GM19025 (cell line): ENCODE data around the gene RRAS2.
"Not testable (repeated sequence)": the region's sequence is repeated elsewhere in the genome, so short reads cannot be mapped to it uniquely, and the experiment has no call there.

Experiments
- ATAC-seq: cut with Tn5 transposase; IDR thresholded peaks from one replicate; pipeline ENCODE4 v1.9.1; 2021; ENCODE audit warnings: mild to moderate bottlenecking, low read depth, moderate library complexity; ENCODE audit not compliant: unreplicated experiment

RRAS2 gene

GRCh38 chr11:14358729-14359439 is at the start of gene RRAS2:
RRAS2 (minus strand) TSS chr11:14359183; CDS start chr11:14358870, 313 bp downstream.
- peak; percentile 92 for ATAC-seq

- ATAC-seq = no peak
Observed at GRCh38 chr11:14408612-14409011, 49.6 kb upstream of the RRAS2 start.

- ATAC-seq = not testable (repeated sequence)
Observed at GRCh38 chr11:14406116-14406515, 47.1 kb upstream of the RRAS2 start.

GRCh38 chr11:14403528-14403927 is 44.5 kb upstream of the RRAS2 start:
- not testable (repeated sequence) for ATAC-seq

GRCh38 chr11:14399087-14399486 is 40.1 kb upstream of the RRAS2 start:
- no peak for ATAC-seq

- no peak for ATAC-seq
Observed at GRCh38 chr11:14396273-14396672, 37.3 kb upstream of the RRAS2 start.

- ATAC-seq = no peak
Observed at GRCh38 chr11:14393889-14394288, 34.9 kb upstream of the RRAS2 start.

GRCh38 chr11:14393129-14393528 is 34.1 kb upstream of the RRAS2 start:
- ATAC-seq = no peak

- ATAC-seq = no peak
Observed at GRCh38 chr11:14390669-14391068, 31.7 kb upstream of the RRAS2 start.

- no peak for ATAC-seq
Observed at GRCh38 chr11:14388352-14388751, 29.4 kb upstream of the RRAS2 start.

- no peak for ATAC-seq
Observed at GRCh38 chr11:14386895-14387480, 28.0 kb upstream of the RRAS2 start.

GRCh38 chr11:14386081-14386480 is 27.1 kb upstream of the RRAS2 start:
- no peak for ATAC-seq

GRCh38 chr11:14384338-14384737 is 25.4 kb upstream of the RRAS2 start:
- no peak for ATAC-seq

- no peak for ATAC-seq
Observed at GRCh38 chr11:14381968-14382367, 23.0 kb upstream of the RRAS2 start.

- peak; percentile 80 for ATAC-seq
Observed at GRCh38 chr11:14380947-14381561, 22.1 kb upstream of the RRAS2 start.

GRCh38 chr11:14380125-14380936 is 21.3 kb upstream of the RRAS2 start:
- no peak for ATAC-seq

GRCh38 chr11:14378171-14378570 is 19.2 kb upstream of the RRAS2 start:
- no peak for ATAC-seq

- ATAC-seq = no peak
Observed at GRCh38 chr11:14376920-14377319, 17.9 kb upstream of the RRAS2 start.

- ATAC-seq = no peak
Observed at GRCh38 chr11:14374922-14375830, 16.2 kb upstream of the RRAS2 start.
